ENCODE data around the gene TPM2.

TPM2 gene

DNA sequence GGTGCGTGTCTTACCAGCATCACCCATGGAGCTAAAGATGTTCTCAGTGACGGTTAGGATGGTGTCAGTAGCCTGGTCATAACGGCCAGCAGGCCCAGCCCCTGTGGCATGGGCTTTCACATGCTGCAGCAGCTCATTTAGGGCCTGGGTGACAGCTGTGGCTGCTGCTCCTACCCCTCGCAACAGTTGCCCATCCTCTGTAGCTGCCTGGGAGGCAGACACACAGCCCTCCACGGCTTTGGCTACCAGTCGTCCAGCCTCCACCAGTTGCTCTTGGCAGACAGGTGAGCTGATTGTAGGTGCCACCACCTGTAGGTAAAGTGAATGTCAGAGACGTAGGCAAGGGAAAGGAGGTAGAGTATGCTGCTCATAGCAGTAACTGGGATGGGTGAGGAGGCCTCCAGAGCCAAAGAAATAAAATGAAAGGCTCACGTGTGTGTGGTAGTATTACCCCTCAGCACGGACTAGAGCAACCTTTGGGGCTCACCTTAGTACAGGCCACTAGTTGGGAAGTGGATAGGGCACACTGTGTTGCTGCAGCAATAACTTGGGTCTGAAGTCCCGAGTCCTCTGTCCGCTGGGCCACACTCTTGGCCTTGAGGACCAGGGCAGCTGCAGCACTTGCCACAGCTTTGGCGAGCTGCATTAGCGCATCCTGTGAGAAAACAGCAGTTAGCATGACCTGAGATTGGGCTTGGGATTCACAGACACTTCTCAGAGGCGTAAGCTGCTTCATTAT lies 27.6 kb upstream of the TPM2 start:
- DNase-seq: no peak

DNA sequence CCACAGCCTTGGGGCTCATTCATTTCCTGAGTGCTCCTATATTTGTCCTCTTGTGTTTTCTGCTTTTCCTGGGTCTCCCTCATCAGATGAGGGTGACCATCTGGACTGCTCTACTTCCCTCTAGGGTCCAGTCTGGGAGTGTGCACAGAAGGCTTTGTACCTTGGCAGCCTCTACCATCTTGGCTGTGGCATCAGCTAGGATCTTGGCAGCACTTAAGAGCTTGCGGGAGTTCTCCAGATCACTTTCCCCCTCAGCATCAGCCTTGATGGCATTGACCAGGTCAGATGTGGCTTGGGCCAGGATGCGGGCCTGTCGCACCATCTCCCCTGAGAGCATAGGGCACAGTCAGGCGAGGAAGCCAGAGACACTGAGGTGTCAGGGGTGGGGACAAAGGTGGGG lies 26.5 kb upstream of the TPM2 start:
- DNase-seq: no peak

GRCh38 chr9:35714579-35715252 lies 25.0 kb upstream of the TPM2 start:
- no peak for DNase-seq

DNA sequence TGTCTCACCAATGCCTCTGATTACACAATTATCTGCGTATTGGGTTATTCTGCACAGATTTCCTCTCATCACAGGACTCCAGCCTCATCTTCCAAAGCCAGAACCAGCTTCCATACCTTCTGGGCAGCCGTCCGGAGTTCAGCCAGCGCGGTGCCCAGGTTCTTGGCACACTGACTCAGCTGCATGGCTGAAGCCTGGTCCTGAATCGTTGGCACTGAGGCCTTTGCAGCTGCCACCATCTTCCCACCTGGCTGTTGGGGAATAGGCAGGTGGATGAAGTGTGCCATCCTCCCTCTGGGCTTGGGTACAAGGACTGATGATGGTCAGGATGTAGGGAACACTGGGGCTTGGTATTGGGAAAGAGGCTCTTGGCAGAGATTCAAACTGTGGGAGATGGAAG lies 24.4 kb upstream of the TPM2 start:
- no peak for DNase-seq

DNA sequence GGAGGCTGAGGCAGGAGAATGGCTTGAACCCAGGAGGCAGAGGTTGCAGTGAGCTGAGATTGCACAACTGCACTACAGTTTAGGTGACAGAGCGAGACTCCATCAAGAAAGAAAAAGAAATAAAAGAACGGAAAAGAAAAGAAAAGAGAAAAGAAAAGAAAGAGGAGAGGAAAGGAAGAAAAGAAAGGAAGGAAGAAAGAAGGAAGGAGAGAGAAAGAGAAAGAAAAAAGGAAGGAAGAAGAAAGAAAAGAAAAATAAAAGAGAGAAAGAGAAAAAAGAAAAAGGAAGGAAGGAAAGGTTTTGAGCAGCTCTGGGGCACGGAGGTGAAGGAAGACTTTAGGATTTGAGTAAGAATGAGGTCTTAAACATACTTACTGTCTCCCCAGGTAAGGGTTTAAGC lies 23.9 kb upstream of the TPM2 start:
- DNase-seq: no peak

GRCh38 chr9:35712762-35713400 lies 23.2 kb upstream of the TPM2 start:
- no peak for DNase-seq

GRCh38 chr9:35711501-35712428 lies 22.0 kb upstream of the TPM2 start:
- no peak for DNase-seq

DNA sequence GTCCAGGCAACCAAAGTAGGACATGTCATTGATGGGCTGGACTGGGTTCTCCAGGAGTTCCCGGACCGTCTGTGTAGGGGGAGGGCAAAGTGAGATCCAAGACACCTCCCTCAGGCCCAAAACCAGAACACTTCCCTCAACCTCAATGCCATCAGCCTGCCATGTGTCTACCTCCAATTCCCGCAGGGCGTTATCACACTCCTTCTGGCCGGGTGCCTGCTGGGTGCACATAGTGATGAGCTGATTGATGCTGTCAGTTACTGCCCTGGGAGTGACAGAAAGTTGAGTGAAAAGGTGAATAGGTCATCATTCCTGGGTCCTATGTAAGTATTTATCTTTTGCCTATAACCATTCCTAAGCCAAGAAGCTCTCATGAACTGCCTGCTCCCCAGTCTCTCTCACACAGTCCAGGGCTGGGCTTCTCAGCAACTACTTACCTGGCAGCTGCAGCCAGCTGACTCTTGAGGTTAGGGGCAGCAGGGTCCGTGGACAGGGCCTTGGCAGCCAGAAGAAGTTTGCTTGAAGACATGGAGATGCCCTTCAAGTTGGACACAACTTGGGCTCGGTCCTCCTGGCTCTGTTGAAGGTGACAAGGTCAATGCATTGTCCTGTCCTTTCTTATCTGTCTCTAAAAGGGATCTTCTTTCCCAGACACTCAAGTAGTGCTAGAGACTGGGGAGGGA lies 21.2 kb upstream of the TPM2 start:
- DNase-seq: no peak

GRCh38 chr9:35708146-35708545 lies 18.4 kb upstream of the TPM2 start:
- no peak for DNase-seq

- no peak for DNase-seq
These were observed 17.2 kb upstream of the TPM2 start for GRCh38 chr9:35706951-35707350.

- no peak for DNase-seq
These were observed 16.2 kb upstream of the TPM2 start for GRCh38 chr9:35705836-35706430.

DNA sequence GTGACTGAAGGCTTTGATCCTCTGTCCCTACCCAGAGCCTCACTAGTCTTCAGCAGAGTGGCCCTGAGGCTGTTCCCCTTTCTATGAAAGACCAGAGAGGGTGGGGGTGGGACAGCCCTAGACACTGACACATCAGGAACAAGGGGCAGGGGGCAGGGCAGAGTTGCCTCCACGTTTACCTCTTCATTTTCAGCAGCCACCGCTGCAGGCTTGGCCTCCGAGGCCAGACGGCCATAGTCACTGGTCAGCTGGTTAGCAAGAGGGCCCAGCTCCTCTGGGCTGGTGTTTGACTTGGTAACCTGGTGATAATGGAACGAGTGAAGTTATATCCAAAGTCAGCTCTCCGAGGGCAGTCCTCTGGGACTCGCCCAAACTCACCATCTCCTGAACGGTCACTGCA lies 15.6 kb upstream of the TPM2 start:
- no peak for DNase-seq

DNA sequence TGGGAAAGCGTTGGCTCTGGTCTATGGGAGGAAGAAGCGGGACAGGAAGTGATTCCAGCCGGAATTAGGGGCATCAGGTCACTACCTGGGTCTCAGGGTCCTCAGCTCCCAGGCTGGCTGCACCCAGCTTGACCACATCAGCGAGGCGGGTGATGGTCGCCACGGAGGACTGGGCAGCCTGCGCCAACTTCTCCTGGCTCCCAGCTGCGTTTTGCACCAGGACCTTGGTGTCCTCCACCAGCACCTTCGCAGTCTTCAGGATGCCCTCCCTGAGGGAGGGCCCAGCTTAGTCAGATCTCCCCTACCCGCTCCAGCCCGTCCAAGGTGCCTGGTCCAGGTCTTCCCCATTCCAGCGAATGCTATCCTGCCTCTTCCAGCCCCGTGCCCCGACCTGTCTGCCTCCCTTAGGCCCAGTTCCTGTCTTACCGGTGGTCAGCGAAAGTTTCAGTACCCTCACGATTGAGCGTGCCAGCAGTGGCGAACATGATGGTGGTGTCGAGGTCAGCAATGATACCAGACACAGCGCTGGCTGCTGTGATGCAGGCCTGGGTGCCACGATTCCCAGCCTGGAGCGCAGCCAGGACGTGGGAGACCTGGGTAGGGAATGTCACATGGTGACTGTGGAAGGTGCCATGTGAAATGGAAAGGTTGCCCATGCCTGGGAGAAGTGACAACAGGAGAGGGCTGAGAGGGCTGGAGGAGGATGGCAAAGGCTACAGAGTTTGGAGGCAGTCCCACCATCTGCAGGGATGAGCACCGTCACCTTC lies 14.4 kb upstream of the TPM2 start:
- DNase-seq: no peak

- DNase-seq: no peak
These were observed 13.0 kb upstream of the TPM2 start for GRCh38 chr9:35702696-35703095.

DNA sequence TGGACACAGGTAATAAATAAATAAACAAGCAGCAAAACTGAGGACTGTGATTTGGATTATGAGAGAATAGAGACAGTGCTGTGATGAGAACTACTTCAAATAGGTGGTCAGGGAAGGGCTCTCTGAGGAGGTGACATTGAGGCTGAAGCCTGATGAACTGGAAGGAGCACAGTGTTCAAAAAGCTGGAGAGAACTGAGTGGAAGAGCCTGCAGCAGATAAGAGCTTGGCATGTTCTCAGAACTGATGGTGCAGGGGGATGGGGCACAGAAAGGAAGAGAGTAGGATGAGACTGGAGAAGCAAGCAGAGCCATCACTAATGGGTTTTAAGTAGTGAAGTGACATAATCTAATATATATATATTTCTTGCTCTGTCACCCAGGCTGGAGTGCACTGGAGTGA lies 11.2 kb upstream of the TPM2 start:
- DNase-seq: no peak

DNA sequence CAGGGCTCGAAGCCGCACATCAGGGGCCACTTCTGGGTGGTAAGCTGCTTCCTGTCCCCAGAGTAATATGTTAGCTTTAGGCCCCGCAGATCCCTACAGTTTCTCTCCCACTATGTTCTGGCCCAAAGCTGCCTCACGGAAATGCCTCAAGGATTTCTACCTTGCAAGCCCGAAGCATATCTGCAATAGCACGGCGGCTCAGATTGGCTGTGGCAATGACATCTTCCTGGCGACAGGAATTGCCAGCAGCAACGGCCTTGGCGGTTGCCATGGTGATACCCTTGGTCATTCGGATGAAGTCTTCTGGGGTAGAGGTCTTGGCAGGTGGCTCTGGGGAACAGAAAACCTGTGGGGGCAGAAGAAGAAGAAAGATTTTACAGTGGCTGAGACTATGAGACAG lies 10.3 kb upstream of the TPM2 start:
- DNase-seq: no peak

DNA sequence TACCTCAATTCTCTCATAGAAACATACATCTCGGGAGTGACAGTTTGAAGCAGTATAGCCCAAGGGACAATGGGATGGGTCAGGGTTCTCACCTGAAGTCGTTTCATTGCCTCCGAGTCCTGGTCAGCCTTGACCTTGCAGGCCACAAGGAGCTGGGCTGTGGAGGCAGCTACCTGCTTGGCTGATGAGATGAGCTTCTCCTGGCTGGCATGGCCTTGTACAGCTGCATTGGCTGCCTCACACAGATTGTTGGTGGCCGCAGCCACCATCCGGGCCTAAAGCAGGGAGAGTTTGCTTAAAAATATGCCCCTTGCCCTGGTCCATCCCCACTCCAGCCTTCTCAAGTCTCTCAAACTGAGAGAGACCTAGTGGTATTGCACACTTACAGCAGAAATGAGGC lies 8.5 kb upstream of the TPM2 start:
- no peak for DNase-seq

- no peak for DNase-seq
These were observed 7.8 kb upstream of the TPM2 start for GRCh38 chr9:35697486-35697885.

- no peak for DNase-seq
These were observed 6.9 kb upstream of the TPM2 start for GRCh38 chr9:35696520-35697215.

- no peak for DNase-seq
These were observed 6.2 kb upstream of the TPM2 start for GRCh38 chr9:35695943-35696401.

Measured in NCI-H1048 (cell line).